Kidney (tissue), 14 donors: Measurements from ENCODE around the gene AMOTL2. TPM values are rescaled to one million over a fixed set of nuclear protein-coding genes. Genes with fewer than 3 reads are reported as not detected.
A peak's percentile ranks its signal among the peaks of the same experiment; 100 is the strongest.

ENCODE experiments used
- DNase-seq, 5 donors: peaks; one replicate each; pipeline ENCODE4 v3.0.0-alpha.2; 2013 to 2020
- FAIRE-seq: peaks from 2 replicates; lab custom pipeline; 2012; peaks lifted over from hg19 to GRCh38; lab: Jason Lieb, UNC
- H3K27ac ChIP-seq, 2 donors: one replicate each; pipeline ENCODE4 v1.7.0; 2013; ENCODE audit warnings: low read depth in 2 of 2, low read length in 2 of 2, inconsistent platforms in 1 of 2
- H3K27me3 ChIP-seq: one replicate; pipeline ENCODE4 v1.7.1; 2013; ENCODE audit warnings: low read length, inconsistent platforms; ENCODE audit not compliant: control insufficient read depth, insufficient read depth
- H3K36me3 ChIP-seq, 3 donors: one replicate each; pipeline versions ENCODE4 v1.7.0 to v1.7.1; 2013; ENCODE audit warnings: low read length in 3 of 3, control low read depth in 1 of 3, inconsistent platforms in 1 of 3; ENCODE audit not compliant: insufficient read depth in 3 of 3, control insufficient read depth in 2 of 3
- H3K4me1 ChIP-seq, 3 donors: one replicate each; pipeline versions ENCODE4 v1.7.0 to v1.7.1; 2013; ENCODE audit warnings: low read length in 3 of 3, inconsistent platforms in 1 of 3, low read depth in 1 of 3; ENCODE audit not compliant: control insufficient read depth in 2 of 3, insufficient read depth in 2 of 3
- H3K4me3 ChIP-seq, 3 donors: one replicate each; pipeline versions ENCODE4 v1.7.0 to v1.8.1; 2013; ENCODE audit warnings: low read length in 3 of 3, control low read depth in 1 of 3, inconsistent platforms in 1 of 3
- H3K9ac ChIP-seq, 3 donors: one replicate each; pipeline versions ENCODE4 v1.7.0 to v1.7.1; 2013; ENCODE audit warnings: low read length in 3 of 3, control low read depth in 1 of 3, inconsistent platforms in 1 of 3
- H3K9me3 ChIP-seq, 3 donors: one replicate each; pipeline versions ENCODE4 v1.7.0 to v1.7.1; 2013; ENCODE audit warnings: low read length in 3 of 3, control low read depth in 1 of 3, inconsistent platforms in 1 of 3; ENCODE audit not compliant: control insufficient read depth in 2 of 3, insufficient read depth in 1 of 3
- intact Hi-C: fragments of 100-400 bp; cut with DNase I; formaldehyde crosslinking; loops from one replicate; pipeline ENCODE4 v1.11.1; 2022
- polyA plus RNA-seq: library from polyadenylated mRNA; stranded (reverse); fragments of 350-450 nt; fragmentation: Illumina TruSeq; extraction: RNeasy Lipid Tissue Mini Kit (QIAGEN cat#74804); gene quantifications from one replicate; pipeline ENCODE4 v1.2.3, GENCODE V29; 2014; ENCODE audit warnings: low read depth, low replicate concordance; ENCODE audit not compliant: insufficient read depth
- total RNA-seq: library from RNA; stranded (reverse); fragmentation: NEBNext Ultra II Directional; extraction: Animal tissue kit (Norgen Biotek cat#: 25700); gene quantifications from one replicate; pipeline ENCODE4 v1.2.1, GENCODE V29; 2021
- TF ChIP-seq, protein P1 (sequence below): IDR thresholded peaks from 3 replicates; pipeline ENCODE4 v1.5.1; 2012; ENCODE audit warnings: mild to moderate bottlenecking, moderate library complexity, borderline replicate concordance; ENCODE audit not compliant: insufficient read depth; ENCODE audit errors: extremely low read depth
- donor health status: control.
- donor health status: control.
- donor health status: control.
- donor health status: control.
- donor health status: control.
- donor health status: DM: yes; HTN: yes; CAD: no.
- donor health status: Normal renal cell carcinoma (clear cell type).

The AMOTL2 gene
- total and polyA plus RNA-seq, 2 donors from 2014 or later, result 19.5 to 83.5 TPM

GRCh38 chr3:134312873-134313846 is 61.1 kb downstream of the AMOTL2 start:
- Histone ChIP-seq H3K27me3 (no peaks in the 10 kb centered on the region), H3K36me3 (no peaks in the 10 kb centered on the region), H3K4me1 (peaks cover 9 to 64% (median 49%) of the 10 kb centered on the region in 3 donors), H3K9me3 (no peaks in the 10 kb centered on the region), H3K9ac (peak overlapping the region; percentile 9 to 71 (median 18)), H3K4me3 (peak overlapping the region in 2 of 3 donors; percentile 40 to 67), H3K27ac (peak overlapping the region; percentile 95 to 97)
- FAIRE-seq, result no peak
- intact Hi-C loops, result loop anchor here (5.0 kb wide), 1 partner anchor 49 kb away; no protein-coding TSS in a partner anchor
- DNase-seq, result peak; percentile 85 to 95 (median 90)
- TF ChIP-seq, protein P1, sequence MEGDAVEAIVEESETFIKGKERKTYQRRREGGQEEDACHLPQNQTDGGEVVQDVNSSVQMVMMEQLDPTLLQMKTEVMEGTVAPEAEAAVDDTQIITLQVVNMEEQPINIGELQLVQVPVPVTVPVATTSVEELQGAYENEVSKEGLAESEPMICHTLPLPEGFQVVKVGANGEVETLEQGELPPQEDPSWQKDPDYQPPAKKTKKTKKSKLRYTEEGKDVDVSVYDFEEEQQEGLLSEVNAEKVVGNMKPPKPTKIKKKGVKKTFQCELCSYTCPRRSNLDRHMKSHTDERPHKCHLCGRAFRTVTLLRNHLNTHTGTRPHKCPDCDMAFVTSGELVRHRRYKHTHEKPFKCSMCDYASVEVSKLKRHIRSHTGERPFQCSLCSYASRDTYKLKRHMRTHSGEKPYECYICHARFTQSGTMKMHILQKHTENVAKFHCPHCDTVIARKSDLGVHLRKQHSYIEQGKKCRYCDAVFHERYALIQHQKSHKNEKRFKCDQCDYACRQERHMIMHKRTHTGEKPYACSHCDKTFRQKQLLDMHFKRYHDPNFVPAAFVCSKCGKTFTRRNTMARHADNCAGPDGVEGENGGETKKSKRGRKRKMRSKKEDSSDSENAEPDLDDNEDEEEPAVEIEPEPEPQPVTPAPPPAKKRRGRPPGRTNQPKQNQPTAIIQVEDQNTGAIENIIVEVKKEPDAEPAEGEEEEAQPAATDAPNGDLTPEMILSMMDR, result peak; percentile 39

- Histone ChIP-seq H3K4me1 (peaks cover 9 to 66% (median 49%) of the 10 kb centered on the region in 3 donors), H3K27ac (peak overlapping the region; percentile 91 to 95), H3K9ac (peak overlapping the region in 1 of 3 donors; percentile 17), H3K4me3 (no peak overlapping the region), H3K36me3 (no peaks in the 10 kb centered on the region), H3K27me3 (no peaks in the 10 kb centered on the region), H3K9me3 (no peaks in the 10 kb centered on the region)
- DNase-seq (peak in 4 of 5 donors; percentile 53 to 92 (median 70)), FAIRE-seq (no peak)
- TF ChIP-seq, protein P1, result peak; percentile 21
- intact Hi-C loops, result loop anchor here (5.0 kb wide), 1 partner anchor 50 kb away; no protein-coding TSS in a partner anchor
These were observed 62.0 kb downstream of the AMOTL2 start for GRCh38 chr3:134312072-134312872.

DNA sequence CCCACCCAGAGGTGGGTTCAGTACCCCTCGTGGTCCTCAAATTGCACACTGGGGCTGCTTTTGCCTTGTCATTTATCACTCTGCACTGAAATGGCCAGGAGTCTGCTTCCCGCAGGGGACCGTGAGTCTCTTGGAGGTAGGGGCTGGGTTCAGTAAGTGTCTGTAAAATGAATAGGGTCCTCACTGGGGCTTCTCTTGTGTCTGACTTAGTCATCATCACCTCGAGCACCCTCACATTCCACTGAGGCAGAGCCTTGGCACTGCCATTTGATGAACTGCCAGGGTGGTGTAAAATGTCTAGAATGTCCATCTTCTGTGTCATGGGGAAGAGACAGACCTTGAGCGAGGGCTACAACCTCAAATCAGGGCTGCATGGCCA is 62.6 kb downstream of the AMOTL2 start:
- intact Hi-C loops, result loop anchor here (5.0 kb wide), 1 partner anchor 51 kb away; no protein-coding TSS in a partner anchor
- Histone ChIP-seq H3K4me1 (peaks cover 9 to 66% (median 49%) of the 10 kb centered on the region in 3 donors), H3K36me3 (no peaks in the 10 kb centered on the region), H3K9me3 (no peaks in the 10 kb centered on the region), H3K27ac (peak overlapping the region; percentile 91 to 95), H3K4me3 (no peak overlapping the region), H3K27me3 (no peaks in the 10 kb centered on the region), H3K9ac (no peak overlapping the region)
- DNase-seq, result peak in 1 of 5 donors; percentile 39
- FAIRE-seq, result no peak
- TF ChIP-seq, protein P1, result no peak
